HEK293 (cell line): ENCODE results near the gene TEC.

Experiments
- CTCF ChIA-PET: fragments of 350-600 bp; formaldehyde crosslinking; extraction: SDS; loops from one replicate; lab custom pipeline; 2021; ENCODE audit warnings: antibody characterized with exemption; lab: Yijun Ruan, JAX
- POLR2A ChIA-PET: fragments of 300-600 bp; formaldehyde crosslinking; extraction: SDS; loops from one replicate; lab custom pipeline; 2020; ENCODE audit warnings: antibody characterized with exemption, inconsistent platforms; lab: Yijun Ruan, JAX
- H3K27ac ChIP-seq: fragments of 200-500 bp; sonication (Bioruptor generic); 2 replicates; pipeline ENCODE4 v1.5.1; 2014; ENCODE audit warnings: low read depth, low read length, control low read depth, inconsistent platforms; ENCODE audit errors: extremely low read depth
- H3K36me3 ChIP-seq, 2 experiments: fragments of 200-500 bp in 1 of 2; sonication (Bioruptor generic) in 1 of 2; 1 replicate in 1 of 2; 2 replicates in 1 of 2; pipeline ENCODE4 v1.5.1; 2014 to 2017; ENCODE audit warnings: inconsistent platforms in 2 of 2, low read length in 2 of 2; ENCODE audit not compliant: control insufficient read depth in 2 of 2, insufficient read depth in 1 of 2
- H3K4me1 ChIP-seq: fragments of 200-500 bp; sonication (Bioruptor generic); 2 replicates; pipeline ENCODE4 v1.5.1; 2014; ENCODE audit warnings: mild to moderate bottlenecking, low read length, inconsistent platforms; ENCODE audit not compliant: control insufficient read depth, insufficient read depth
- H3K4me3 ChIP-seq: 2 replicates; pipeline ENCODE4 v1.5.1; 2011; ENCODE audit warnings: low read depth, mild to moderate bottlenecking, control low read depth, low read length, moderate library complexity
- H3K9me3 ChIP-seq: fragments of 200-500 bp; sonication (Bioruptor generic); 2 replicates; pipeline ENCODE4 v1.5.1; 2014; ENCODE audit warnings: low read depth, low read length, inconsistent platforms; ENCODE audit not compliant: control insufficient read depth, insufficient read depth
- BCL11A ChIP-seq: fragments of 450-650 bp; formaldehyde crosslinking; IDR thresholded peaks from 2 replicates; pipeline ENCODE4 v1.5.1; 2016; ENCODE audit warnings: low read depth, missing biosample characterization, missing genetic modification characterization
- GLI2 ChIP-seq: fragments of 450-650 bp; formaldehyde crosslinking; IDR thresholded peaks from 2 replicates; pipeline ENCODE4; 2017; ENCODE audit warnings: missing biosample characterization, missing genetic modification characterization, low read depth, borderline replicate concordance
- PRDM4 ChIP-seq: fragments of 450-650 bp; formaldehyde crosslinking; IDR thresholded peaks from 2 replicates; pipeline ENCODE4 v1.5.1; 2017; ENCODE audit warnings: missing biosample characterization, missing genetic modification characterization
- SETDB1 ChIP-seq: IDR thresholded peaks from one replicate; pipeline ENCODE4 v1.6.1; 2017; ENCODE audit warnings: mild to moderate bottlenecking, low read length, moderate library complexity, mixed read lengths; ENCODE audit not compliant: insufficient read length
- ZBTB7A ChIP-seq: fragments of 450-650 bp; formaldehyde crosslinking; IDR thresholded peaks from 2 replicates; pipeline ENCODE4 v1.5.1; 2016; ENCODE audit warnings: low read depth, missing biosample characterization, missing genetic modification characterization
- ZEB2 ChIP-seq: fragments of 450-650 bp; formaldehyde crosslinking; IDR thresholded peaks from 2 replicates; pipeline ENCODE4 v1.5.1; 2016; ENCODE audit warnings: missing biosample characterization, missing genetic modification characterization
- ZFHX2 ChIP-seq: fragments of 450-650 bp; formaldehyde crosslinking; conservative IDR thresholded peaks from 2 replicates; pipeline ENCODE4 v1.5.1; 2016; ENCODE audit warnings: missing biosample characterization, missing genetic modification characterization
- ZNF121 ChIP-seq: fragments of 450-650 bp; formaldehyde crosslinking; IDR thresholded peaks from 2 replicates; pipeline ENCODE4 v1.5.1; 2016; ENCODE audit warnings: missing biosample characterization, missing genetic modification characterization
- ZNF140 ChIP-seq: fragments of 450-650 bp; formaldehyde crosslinking; IDR thresholded peaks from 2 replicates; pipeline ENCODE4 v1.5.1; 2016; ENCODE audit warnings: missing biosample characterization, missing genetic modification characterization
- ZNF211 ChIP-seq: fragments of 450-650 bp; formaldehyde crosslinking; IDR thresholded peaks from 2 replicates; pipeline ENCODE4 v1.5.1; 2016; ENCODE audit warnings: low read depth, missing biosample characterization, missing genetic modification characterization
- ZNF23 ChIP-seq: fragments of 450-650 bp; formaldehyde crosslinking; IDR thresholded peaks from 2 replicates; pipeline ENCODE4 v1.5.1; 2016; ENCODE audit warnings: missing biosample characterization, missing genetic modification characterization, borderline replicate concordance
- ZNF350 ChIP-seq: fragments of 450-650 bp; formaldehyde crosslinking; IDR thresholded peaks from 2 replicates; pipeline ENCODE4 v1.5.0; 2017; ENCODE audit warnings: missing biosample characterization, mild to moderate bottlenecking, missing genetic modification characterization
- ZNF426 ChIP-seq: fragments of 450-650 bp; formaldehyde crosslinking; IDR thresholded peaks from 2 replicates; pipeline ENCODE4 v1.5.1; 2017; ENCODE audit warnings: missing biosample characterization, missing genetic modification characterization, mild to moderate bottlenecking, inconsistent platforms, moderate library complexity
- ZNF449 ChIP-seq: fragments of 450-650 bp; formaldehyde crosslinking; IDR thresholded peaks from 2 replicates; pipeline ENCODE4 v1.5.1; 2017; ENCODE audit warnings: missing biosample characterization, mild to moderate bottlenecking, missing genetic modification characterization, moderate library complexity
- ZNF473 ChIP-seq: fragments of 450-650 bp; formaldehyde crosslinking; IDR thresholded peaks from 2 replicates; pipeline ENCODE4 v1.5.1; 2017; ENCODE audit warnings: missing biosample characterization, missing genetic modification characterization
- ZNF518A ChIP-seq: fragments of 450-650 bp; formaldehyde crosslinking; conservative IDR thresholded peaks from 2 replicates; pipeline ENCODE4 v1.5.1; 2016; ENCODE audit warnings: low read depth, missing biosample characterization, missing genetic modification characterization
- ZNF549 ChIP-seq: fragments of 450-650 bp; IDR thresholded peaks from 2 replicates; pipeline ENCODE4 v1.5.1; 2018; ENCODE audit warnings: missing biosample characterization, missing genetic modification characterization, mild to moderate bottlenecking, inconsistent platforms, moderate library complexity
- ZNF792 ChIP-seq: fragments of 450-650 bp; formaldehyde crosslinking; IDR thresholded peaks from 2 replicates; pipeline ENCODE4 v1.5.1; 2016; ENCODE audit warnings: missing biosample characterization, missing genetic modification characterization
- TF ChIP-seq, protein P1 (sequence below): fragments of 450-650 bp; formaldehyde crosslinking; IDR thresholded peaks from 2 replicates; pipeline ENCODE4 v1.5.1; 2016; ENCODE audit warnings: missing biosample characterization, missing genetic modification characterization
- TF ChIP-seq, protein P2 (sequence below): fragments of 450-650 bp; formaldehyde crosslinking; IDR thresholded peaks from 2 replicates; pipeline ENCODE4 v1.5.1; 2016; ENCODE audit warnings: missing biosample characterization, missing genetic modification characterization
- TF ChIP-seq, protein P3 (sequence below): fragments of 450-650 bp; formaldehyde crosslinking; IDR thresholded peaks from 2 replicates; pipeline ENCODE4 v1.5.1; 2016; ENCODE audit warnings: missing biosample characterization, missing genetic modification characterization

The TEC gene

GRCh38 chr4:48120132-48120531 lies 149.5 kb downstream of the TEC start:
- CTCF ChIA-PET: interaction anchor here (0.5 to 0.6 kb wide), 2 partner anchors 35 to 334 kb away, joined by 3 read pairs; no protein-coding TSS in a partner anchor
- Histone ChIP-seq H3K27ac (no peak overlapping the region), H3K9me3 (no peaks in the 10 kb centered on the region)
- TF ChIP-seq SETDB1 (no peak), PRDM4 (tag by site-specific recombination) (no peak), ZEB2 (no peak), ZNF518A (tag by site-specific recombination) (no peak), ZNF211 (no peak), ZNF549 (tag by site-specific recombination) (no peak), ZNF426 (tag by site-specific recombination) (no peak), ZNF792 (tag by site-specific recombination) (no peak), ZNF449 (tag by site-specific recombination) (no peak), ZBTB7A (no peak), ZNF23 (tag by site-specific recombination) (no peak)
- TF ChIP-seq, protein P1, sequence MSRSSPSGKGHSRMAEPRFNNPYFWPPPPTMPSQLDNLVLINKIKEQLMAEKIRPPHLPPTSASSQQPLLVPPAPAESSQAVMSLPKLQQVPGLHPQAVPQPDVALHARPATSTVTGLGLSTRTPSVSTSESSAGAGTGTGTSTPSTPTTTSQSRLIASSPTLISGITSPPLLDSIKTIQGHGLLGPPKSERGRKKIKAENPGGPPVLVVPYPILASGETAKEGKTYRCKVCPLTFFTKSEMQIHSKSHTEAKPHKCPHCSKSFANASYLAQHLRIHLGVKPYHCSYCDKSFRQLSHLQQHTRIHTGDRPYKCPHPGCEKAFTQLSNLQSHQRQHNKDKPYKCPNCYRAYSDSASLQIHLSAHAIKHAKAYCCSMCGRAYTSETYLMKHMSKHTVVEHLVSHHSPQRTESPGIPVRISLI (tag by site-specific recombination): no peak
- TF ChIP-seq, all 188 proteins: peak for 0
- Histone ChIP-seq H3K4me1 (no peaks in the 10 kb centered on the region; the same call in 1 of the 2 replicates), H3K36me3 (no peaks in the 10 kb centered on the region), H3K4me3 (no peak overlapping the region)
- POLR2A ChIA-PET: no interaction called here

GRCh38 chr4:48119646-48120045 lies 150.0 kb downstream of the TEC start:
- POLR2A ChIA-PET: no interaction called here
- Histone ChIP-seq H3K36me3 (no peaks in the 10 kb centered on the region), H3K9me3 (no peaks in the 10 kb centered on the region), H3K4me1 (no peaks in the 10 kb centered on the region; the same call in 1 of the 2 replicates), H3K4me3 (no peak overlapping the region), H3K27ac (no peak overlapping the region)
- CTCF ChIA-PET: interaction anchor here (0.6 kb wide), 1 partner anchor 334 kb away, joined by 3 read pairs; no protein-coding TSS in a partner anchor
- TF ChIP-seq GLI2 (tag by site-specific recombination) (no peak), ZFHX2 (no peak), ZNF140 (no peak), BCL11A (no peak), ZNF350 (tag by site-specific recombination) (no peak), ZNF473 (tag by site-specific recombination) (no peak), ZNF121 (tag by site-specific recombination) (no peak)
- TF ChIP-seq, protein P2, sequence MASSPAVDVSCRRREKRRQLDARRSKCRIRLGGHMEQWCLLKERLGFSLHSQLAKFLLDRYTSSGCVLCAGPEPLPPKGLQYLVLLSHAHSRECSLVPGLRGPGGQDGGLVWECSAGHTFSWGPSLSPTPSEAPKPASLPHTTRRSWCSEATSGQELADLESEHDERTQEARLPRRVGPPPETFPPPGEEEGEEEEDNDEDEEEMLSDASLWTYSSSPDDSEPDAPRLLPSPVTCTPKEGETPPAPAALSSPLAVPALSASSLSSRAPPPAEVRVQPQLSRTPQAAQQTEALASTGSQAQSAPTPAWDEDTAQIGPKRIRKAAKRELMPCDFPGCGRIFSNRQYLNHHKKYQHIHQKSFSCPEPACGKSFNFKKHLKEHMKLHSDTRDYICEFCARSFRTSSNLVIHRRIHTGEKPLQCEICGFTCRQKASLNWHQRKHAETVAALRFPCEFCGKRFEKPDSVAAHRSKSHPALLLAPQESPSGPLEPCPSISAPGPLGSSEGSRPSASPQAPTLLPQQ (tag by site-specific recombination): no peak
- TF ChIP-seq, protein P3, sequence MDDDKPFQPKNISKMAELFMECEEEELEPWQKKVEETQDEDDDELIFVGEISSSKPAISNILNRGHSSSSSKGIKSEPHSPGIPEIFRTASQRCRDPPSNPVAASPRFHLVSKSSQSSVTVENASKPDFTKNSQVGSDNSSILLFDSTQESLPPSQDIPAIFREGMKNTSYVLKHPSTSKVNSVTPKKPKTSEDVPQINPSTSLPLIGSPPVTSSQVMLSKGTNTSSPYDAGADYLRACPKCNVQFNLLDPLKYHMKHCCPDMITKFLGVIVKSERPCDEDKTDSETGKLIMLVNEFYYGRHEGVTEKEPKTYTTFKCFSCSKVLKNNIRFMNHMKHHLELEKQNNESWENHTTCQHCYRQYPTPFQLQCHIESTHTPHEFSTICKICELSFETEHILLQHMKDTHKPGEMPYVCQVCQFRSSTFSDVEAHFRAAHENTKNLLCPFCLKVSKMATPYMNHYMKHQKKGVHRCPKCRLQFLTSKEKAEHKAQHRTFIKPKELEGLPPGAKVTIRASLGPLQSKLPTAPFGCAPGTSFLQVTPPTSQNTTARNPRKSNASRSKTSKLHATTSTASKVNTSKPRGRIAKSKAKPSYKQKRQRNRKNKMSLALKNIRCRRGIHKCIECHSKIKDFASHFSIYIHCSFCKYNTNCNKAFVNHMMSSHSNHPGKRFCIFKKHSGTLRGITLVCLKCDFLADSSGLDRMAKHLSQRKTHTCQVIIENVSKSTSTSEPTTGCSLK (tag by site-specific recombination): no peak
